HEK293 (cell line): Measurements from ENCODE around the gene MAP4K4.

Experiments used
- CTCF ChIP-seq: fragments of 450-650 bp; formaldehyde crosslinking; IDR thresholded peaks from 2 replicates; pipeline ENCODE4 v1.5.1; 2016; ENCODE audit warnings: missing biosample characterization, missing genetic modification characterization
- EGR2 ChIP-seq: fragments of 450-650 bp; formaldehyde crosslinking; IDR thresholded peaks from 2 replicates; pipeline ENCODE4 v1.5.1; 2016; ENCODE audit warnings: low read depth, missing biosample characterization, missing genetic modification characterization
- FEZF1 ChIP-seq: fragments of 450-650 bp; formaldehyde crosslinking; IDR thresholded peaks from 2 replicates; pipeline ENCODE4 v1.5.1; 2016; ENCODE audit warnings: missing biosample characterization, missing genetic modification characterization
- HOXA7 ChIP-seq: sonication (generic); formaldehyde crosslinking; IDR thresholded peaks from 2 replicates; pipeline ENCODE4 v1.8.1; 2022; ENCODE audit warnings: missing genetic modification reagents, borderline replicate concordance
- SCRT1 ChIP-seq: fragments of 450-650 bp; formaldehyde crosslinking; IDR thresholded peaks from 2 replicates; pipeline ENCODE4 v1.5.1; 2016; ENCODE audit warnings: missing biosample characterization, missing genetic modification characterization, borderline replicate concordance
- ZBTB10 ChIP-seq: fragments of 450-650 bp; formaldehyde crosslinking; IDR thresholded peaks from 2 replicates; pipeline ENCODE4 v1.5.1; 2016; ENCODE audit warnings: missing biosample characterization, missing genetic modification characterization
- ZBTB21 ChIP-seq: fragments of 450-650 bp; formaldehyde crosslinking; IDR thresholded peaks from 2 replicates; pipeline ENCODE4 v1.5.1; 2017; ENCODE audit warnings: missing biosample characterization, missing genetic modification characterization
- ZNF121 ChIP-seq: fragments of 450-650 bp; formaldehyde crosslinking; IDR thresholded peaks from 2 replicates; pipeline ENCODE4 v1.5.1; 2016; ENCODE audit warnings: missing biosample characterization, missing genetic modification characterization
- ZNF2 ChIP-seq: fragments of 450-650 bp; formaldehyde crosslinking; IDR thresholded peaks from 2 replicates; pipeline ENCODE4 v1.5.1; 2016; ENCODE audit warnings: missing biosample characterization, missing genetic modification characterization
- ZNF354C ChIP-seq: fragments of 450-650 bp; formaldehyde crosslinking; IDR thresholded peaks from 2 replicates; pipeline ENCODE4 v1.5.1; 2016; ENCODE audit warnings: missing biosample characterization, missing genetic modification characterization, low read depth, borderline replicate concordance
- ZNF433 ChIP-seq: fragments of 450-650 bp; formaldehyde crosslinking; IDR thresholded peaks from 2 replicates; pipeline ENCODE4 v1.5.1; 2016; ENCODE audit warnings: missing biosample characterization, missing genetic modification characterization, low read depth
- ZNF704 ChIP-seq: fragments of 450-650 bp; formaldehyde crosslinking; IDR thresholded peaks from 2 replicates; pipeline ENCODE4 v1.5.1; 2016; ENCODE audit warnings: missing biosample characterization, missing genetic modification characterization
- ZNF785 ChIP-seq: fragments of 450-650 bp; formaldehyde crosslinking; IDR thresholded peaks from 2 replicates; pipeline ENCODE4 v1.5.1; 2016; ENCODE audit warnings: missing biosample characterization, missing genetic modification characterization

GRCh38 chr2:101706819-101707177 lies 9.3 kb downstream of the MAP4K4 start:
- no peak for TF ChIP-seq CTCF
- TF ChIP-seq ZBTB21 (tag by site-specific recombination) = no peak
- TF ChIP-seq FEZF1 (tag by site-specific recombination) = no peak
- TF ChIP-seq ZNF354C = no peak
- no peak for TF ChIP-seq ZNF785
- no peak for TF ChIP-seq EGR2 (tag by site-specific recombination)
- TF ChIP-seq ZNF121 (tag by site-specific recombination) = no peak
- no peak for TF ChIP-seq HOXA7
- no peak for TF ChIP-seq ZNF433 (tag by site-specific recombination)
- TF ChIP-seq ZNF704 (tag by site-specific recombination) = no peak
- no peak for TF ChIP-seq SCRT1 (tag by site-specific recombination)
- no peak for TF ChIP-seq ZNF2 (tag by site-specific recombination)
- no peak for TF ChIP-seq ZBTB10 (tag by site-specific recombination)
